Measurements from ENCODE around the gene PIGC.

- no peak for TF ChIP-seq CTCF (conservative IDR thresholded peaks at IDR 0.05 in 1 of 2, IDR thresholded peaks at IDR 0.05 in 1 of 2; ENCODE audit: extremely low read depth in 1 of 2, insufficient read depth in 1 of 2, low read depth in 1 of 2, low read length in 2 of 2)
- no peak for TF ChIP-seq EZH2 (IDR thresholded peaks at IDR 0.05; ENCODE audit: borderline replicate concordance, low read length)
These were observed 1.5 kb downstream of the PIGC start for GRCh38 chr1:172442404-172442803.

Measured in mammary epithelial cell (primary cell).